ENCODE results near the gene UBL7. TPM values are rescaled to one million over a fixed set of nuclear protein-coding genes. Genes with fewer than 3 reads are reported as not detected.

The UBL7 gene
- total and polyA plus RNA-seq, 10 of the 15 experiments (the other 5 are each of a cell fraction or from before 2014, with no cell fraction given) = 25.9 to 145 (median 90.1) TPM

DNA sequence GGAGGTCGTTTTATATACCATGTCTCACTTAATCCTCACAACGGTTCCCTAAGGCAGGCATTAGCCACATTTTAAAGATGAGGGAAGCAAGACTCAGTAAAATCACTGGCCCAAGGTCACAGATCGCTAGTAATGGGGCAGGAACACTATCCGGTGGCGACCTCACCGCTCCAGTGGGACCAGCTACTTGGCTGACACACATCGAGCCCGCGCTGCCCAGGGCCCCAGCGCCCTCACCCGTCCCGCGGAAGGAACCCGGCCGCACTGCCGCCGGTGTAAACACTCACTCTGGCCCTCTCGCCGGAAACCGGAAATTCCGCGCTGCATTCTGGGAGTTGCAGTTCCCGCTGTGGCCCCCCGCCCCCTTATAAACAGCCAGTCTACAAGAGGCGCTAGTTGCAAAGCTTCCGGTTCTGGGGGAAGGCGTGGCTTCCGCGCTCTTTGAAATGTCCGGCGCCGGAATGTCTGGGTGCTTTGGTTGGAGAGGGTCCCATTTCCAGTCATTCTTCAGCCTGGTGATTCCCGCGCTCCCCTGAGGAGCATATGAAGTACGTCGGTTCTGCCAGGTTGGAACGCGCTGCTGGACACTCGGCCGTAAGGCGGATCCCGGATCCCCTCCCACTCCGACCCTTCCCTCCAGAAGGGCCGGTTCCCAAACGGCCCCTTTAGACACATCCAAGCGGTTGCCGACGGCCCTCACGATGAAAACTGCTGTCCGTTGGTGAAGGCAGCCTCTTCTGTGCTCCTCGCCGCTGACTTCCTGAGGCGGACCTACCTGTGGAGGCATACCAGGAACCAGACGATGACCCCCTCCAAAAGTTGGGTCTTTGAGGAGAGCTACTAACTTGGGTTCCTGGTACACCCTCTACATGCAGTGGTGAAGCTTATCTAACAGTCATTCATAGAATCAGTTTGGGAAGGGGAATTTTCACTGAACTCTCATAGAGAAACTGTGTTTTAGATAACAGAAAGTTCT lies at the start of gene UBL7 (continued):
- TF ChIP-seq EZH2 (IDR thresholded peaks at IDR 0.05; ENCODE audit: borderline replicate concordance, control insufficient read depth, low read depth, low read length) (no peak), ZSCAN29 (IDR thresholded peaks at IDR 0.05) (peak; percentile 44; the same call in 1 of the 2 replicates), BMI1 (IDR thresholded peaks at IDR 0.05; ENCODE audit: borderline replicate concordance) (no peak), SUZ12 (IDR thresholded peaks at IDR 0.05; ENCODE audit: unreplicated experiment) (no peak), RB1 (IDR thresholded peaks at IDR 0.05; ENCODE audit: borderline replicate concordance) (peak; percentile 66), NR2C2 (IDR thresholded peaks at IDR 0.05; ENCODE audit: borderline replicate concordance, control insufficient read depth, insufficient read length, low read depth) (no peak), EP300 (IDR thresholded peaks at IDR 0.05; ENCODE audit: borderline replicate concordance in 1 of 2, control insufficient read depth in 1 of 2, low read depth in 2 of 2, low read length in 2 of 2) (no peak), PAX5 (IDR thresholded peaks at IDR 0.05; ENCODE audit: borderline replicate concordance, low read depth, low read length) (no peak), RFX5 (IDR thresholded peaks at IDR 0.05; ENCODE audit: low read depth, low read length) (no peak)
- TF ChIP-seq, protein P1, sequence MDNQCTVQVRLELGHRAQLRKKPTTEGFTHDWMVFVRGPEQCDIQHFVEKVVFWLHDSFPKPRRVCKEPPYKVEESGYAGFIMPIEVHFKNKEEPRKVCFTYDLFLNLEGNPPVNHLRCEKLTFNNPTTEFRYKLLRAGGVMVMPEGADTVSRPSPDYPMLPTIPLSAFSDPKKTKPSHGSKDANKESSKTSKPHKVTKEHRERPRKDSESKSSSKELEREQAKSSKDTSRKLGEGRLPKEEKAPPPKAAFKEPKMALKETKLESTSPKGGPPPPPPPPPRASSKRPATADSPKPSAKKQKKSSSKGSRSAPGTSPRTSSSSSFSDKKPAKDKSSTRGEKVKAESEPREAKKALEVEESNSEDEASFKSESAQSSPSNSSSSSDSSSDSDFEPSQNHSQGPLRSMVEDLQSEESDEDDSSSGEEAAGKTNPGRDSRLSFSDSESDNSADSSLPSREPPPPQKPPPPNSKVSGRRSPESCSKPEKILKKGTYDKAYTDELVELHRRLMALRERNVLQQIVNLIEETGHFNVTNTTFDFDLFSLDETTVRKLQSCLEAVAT (IDR thresholded peaks at IDR 0.05) = no peak
- TF ChIP-seq, protein P2, sequence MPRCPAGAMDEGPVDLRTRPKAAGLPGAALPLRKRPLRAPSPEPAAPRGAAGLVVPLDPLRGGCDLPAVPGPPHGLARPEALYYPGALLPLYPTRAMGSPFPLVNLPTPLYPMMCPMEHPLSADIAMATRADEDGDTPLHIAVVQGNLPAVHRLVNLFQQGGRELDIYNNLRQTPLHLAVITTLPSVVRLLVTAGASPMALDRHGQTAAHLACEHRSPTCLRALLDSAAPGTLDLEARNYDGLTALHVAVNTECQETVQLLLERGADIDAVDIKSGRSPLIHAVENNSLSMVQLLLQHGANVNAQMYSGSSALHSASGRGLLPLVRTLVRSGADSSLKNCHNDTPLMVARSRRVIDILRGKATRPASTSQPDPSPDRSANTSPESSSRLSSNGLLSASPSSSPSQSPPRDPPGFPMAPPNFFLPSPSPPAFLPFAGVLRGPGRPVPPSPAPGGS (IDR thresholded peaks at IDR 0.05; ENCODE audit: borderline replicate concordance, insufficient read depth, low read depth, low read length, poor library complexity, severe bottlenecking) = peak; percentile 48
- TF ChIP-seq, protein P3, sequence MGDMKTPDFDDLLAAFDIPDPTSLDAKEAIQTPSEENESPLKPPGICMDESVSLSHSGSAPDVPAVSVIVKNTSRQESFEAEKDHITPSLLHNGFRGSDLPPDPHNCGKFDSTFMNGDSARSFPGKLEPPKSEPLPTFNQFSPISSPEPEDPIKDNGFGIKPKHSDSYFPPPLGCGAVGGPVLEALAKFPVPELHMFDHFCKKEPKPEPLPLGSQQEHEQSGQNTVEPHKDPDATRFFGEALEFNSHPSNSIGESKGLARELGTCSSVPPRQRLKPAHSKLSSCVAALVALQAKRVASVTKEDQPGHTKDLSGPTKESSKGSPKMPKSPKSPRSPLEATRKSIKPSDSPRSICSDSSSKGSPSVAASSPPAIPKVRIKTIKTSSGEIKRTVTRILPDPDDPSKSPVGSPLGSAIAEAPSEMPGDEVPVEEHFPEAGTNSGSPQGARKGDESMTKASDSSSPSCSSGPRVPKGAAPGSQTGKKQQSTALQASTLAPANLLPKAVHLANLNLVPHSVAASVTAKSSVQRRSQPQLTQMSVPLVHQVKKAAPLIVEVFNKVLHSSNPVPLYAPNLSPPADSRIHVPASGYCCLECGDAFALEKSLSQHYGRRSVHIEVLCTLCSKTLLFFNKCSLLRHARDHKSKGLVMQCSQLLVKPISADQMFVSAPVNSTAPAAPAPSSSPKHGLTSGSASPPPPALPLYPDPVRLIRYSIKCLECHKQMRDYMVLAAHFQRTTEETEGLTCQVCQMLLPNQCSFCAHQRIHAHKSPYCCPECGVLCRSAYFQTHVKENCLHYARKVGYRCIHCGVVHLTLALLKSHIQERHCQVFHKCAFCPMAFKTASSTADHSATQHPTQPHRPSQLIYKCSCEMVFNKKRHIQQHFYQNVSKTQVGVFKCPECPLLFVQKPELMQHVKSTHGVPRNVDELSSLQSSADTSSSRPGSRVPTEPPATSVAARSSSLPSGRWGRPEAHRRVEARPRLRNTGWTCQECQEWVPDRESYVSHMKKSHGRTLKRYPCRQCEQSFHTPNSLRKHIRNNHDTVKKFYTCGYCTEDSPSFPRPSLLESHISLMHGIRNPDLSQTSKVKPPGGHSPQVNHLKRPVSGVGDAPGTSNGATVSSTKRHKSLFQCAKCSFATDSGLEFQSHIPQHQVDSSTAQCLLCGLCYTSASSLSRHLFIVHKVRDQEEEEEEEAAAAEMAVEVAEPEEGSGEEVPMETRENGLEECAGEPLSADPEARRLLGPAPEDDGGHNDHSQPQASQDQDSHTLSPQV (IDR thresholded peaks at IDR 0.05) = no peak
- TF ChIP-seq, protein P4, sequence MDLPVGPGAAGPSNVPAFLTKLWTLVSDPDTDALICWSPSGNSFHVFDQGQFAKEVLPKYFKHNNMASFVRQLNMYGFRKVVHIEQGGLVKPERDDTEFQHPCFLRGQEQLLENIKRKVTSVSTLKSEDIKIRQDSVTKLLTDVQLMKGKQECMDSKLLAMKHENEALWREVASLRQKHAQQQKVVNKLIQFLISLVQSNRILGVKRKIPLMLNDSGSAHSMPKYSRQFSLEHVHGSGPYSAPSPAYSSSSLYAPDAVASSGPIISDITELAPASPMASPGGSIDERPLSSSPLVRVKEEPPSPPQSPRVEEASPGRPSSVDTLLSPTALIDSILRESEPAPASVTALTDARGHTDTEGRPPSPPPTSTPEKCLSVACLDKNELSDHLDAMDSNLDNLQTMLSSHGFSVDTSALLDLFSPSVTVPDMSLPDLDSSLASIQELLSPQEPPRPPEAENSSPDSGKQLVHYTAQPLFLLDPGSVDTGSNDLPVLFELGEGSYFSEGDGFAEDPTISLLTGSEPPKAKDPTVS (IDR thresholded peaks at IDR 0.05; ENCODE audit: low read depth, low read length) = no peak

Measured in GM12878 (cell line).